Stomach (tissue), 4 donors: ENCODE results near the gene TDRD12.

Experiments used
- POLR2A ChIP-seq, 4 donors: fragments of 450-650 bp; IDR thresholded peaks; one replicate each; pipeline ENCODE4 v1.6.1; 2016; ENCODE audit warnings: antibody characterized with exemption in 4 of 4, control low read depth in 2 of 4, mild to moderate bottlenecking in 1 of 4, moderate library complexity in 1 of 4
- POLR2AphosphoS5 ChIP-seq, 3 donors: sonication (generic); formaldehyde crosslinking; IDR thresholded peaks; one replicate each; pipeline ENCODE4 v1.6.1; 2016; ENCODE audit warnings: antibody characterized with exemption in 3 of 3
- TF ChIP-seq, protein P1 (sequence below), 7 experiments: fragments of 450-650 bp in 4 of 7; fragments of 200-600 bp in 3 of 7; sonication (generic) in 3 of 7; IDR thresholded peaks; one replicate each; pipeline ENCODE4 v1.5.1; 2016 to 2019; ENCODE audit warnings: antibody characterized with exemption in 7 of 7, control low read depth in 2 of 7, mild to moderate bottlenecking in 1 of 7

DNA sequence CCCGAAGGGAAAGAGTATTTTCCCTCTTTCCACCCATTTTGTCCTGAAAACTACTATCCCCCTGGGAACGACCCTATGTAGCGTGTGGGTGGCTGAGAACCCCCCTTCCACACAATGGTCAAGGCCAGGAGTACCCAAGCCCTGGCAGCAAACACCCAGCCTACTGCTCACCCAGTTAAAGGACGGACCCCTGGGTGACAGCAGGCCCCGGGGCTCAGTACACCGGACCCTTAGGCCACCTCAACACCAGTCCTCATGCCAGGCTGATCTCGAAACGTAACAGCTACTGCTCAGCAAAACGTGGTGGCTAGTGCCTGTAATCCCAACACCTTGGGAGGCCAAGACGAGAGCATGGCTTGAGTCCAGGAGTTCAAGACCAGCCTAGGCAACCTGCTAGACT, 46.0 kb upstream of the TDRD12 start:
- TF ChIP-seq POLR2AphosphoS5 (IDR thresholded peaks at IDR 0.05) (no peak), POLR2A (IDR thresholded peaks at IDR 0.05) (no peak)
- TF ChIP-seq, protein P1, sequence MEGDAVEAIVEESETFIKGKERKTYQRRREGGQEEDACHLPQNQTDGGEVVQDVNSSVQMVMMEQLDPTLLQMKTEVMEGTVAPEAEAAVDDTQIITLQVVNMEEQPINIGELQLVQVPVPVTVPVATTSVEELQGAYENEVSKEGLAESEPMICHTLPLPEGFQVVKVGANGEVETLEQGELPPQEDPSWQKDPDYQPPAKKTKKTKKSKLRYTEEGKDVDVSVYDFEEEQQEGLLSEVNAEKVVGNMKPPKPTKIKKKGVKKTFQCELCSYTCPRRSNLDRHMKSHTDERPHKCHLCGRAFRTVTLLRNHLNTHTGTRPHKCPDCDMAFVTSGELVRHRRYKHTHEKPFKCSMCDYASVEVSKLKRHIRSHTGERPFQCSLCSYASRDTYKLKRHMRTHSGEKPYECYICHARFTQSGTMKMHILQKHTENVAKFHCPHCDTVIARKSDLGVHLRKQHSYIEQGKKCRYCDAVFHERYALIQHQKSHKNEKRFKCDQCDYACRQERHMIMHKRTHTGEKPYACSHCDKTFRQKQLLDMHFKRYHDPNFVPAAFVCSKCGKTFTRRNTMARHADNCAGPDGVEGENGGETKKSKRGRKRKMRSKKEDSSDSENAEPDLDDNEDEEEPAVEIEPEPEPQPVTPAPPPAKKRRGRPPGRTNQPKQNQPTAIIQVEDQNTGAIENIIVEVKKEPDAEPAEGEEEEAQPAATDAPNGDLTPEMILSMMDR (IDR thresholded peaks at IDR 0.05) = no peak
